B cell (primary cell): ENCODE data around the gene INSC. TPM values are rescaled to one million over a fixed set of nuclear protein-coding genes. Genes with fewer than 3 reads are reported as not detected.

ENCODE experiments used
- ATAC-seq: fragments of 200-7000 bp; cut with Tn5 transposase; one replicate; pipeline ENCODE4 v1.10.0; 2021; ENCODE audit warnings: low read depth, mild to moderate bottlenecking, moderate number of reproducible peaks, moderate library complexity
- CTCF ChIA-PET: fragments of 350-600 bp; sonication (Branson Sonifier 250); formaldehyde crosslinking; loops from one replicate; lab custom pipeline; 2021; ENCODE audit warnings: antibody characterized with exemption, inconsistent platforms; lab: Charles Lee
- POLR2A ChIA-PET: fragments of 350-600 bp; sonication (Branson Sonifier 250); formaldehyde crosslinking; loops from one replicate; lab custom pipeline; 2021; ENCODE audit warnings: antibody characterized with exemption; lab: Charles Lee
- DNase-seq: peaks from one replicate; pipeline ENCODE4 v3.0.0; 2013
- H2AFZ ChIP-seq: 2 replicates; pipeline ENCODE4 v1.6.1; 2012; ENCODE audit warnings: mild to moderate bottlenecking, low read depth, low read length; ENCODE audit not compliant: insufficient read depth, poor library complexity, severe bottlenecking
- H3K27ac ChIP-seq, 2 donors: 1 replicate in 1 of 2; 2 replicates in 1 of 2; pipeline ENCODE4 v1.5.1; 2012 to 2013; ENCODE audit warnings: low read length in 2 of 2, mild to moderate bottlenecking in 2 of 2, moderate library complexity in 1 of 2
- H3K27me3 ChIP-seq, 4 experiments: fragments of 200-600 bp in 1 of 4; sonication (generic) in 1 of 4; replicated peaks in 1 of 4; 1 replicate in 2 of 4; 2 replicates in 2 of 4; pipeline versions ENCODE4 v1.6.1 to v1.7.0; 2013 to 2016; ENCODE audit warnings: low read length in 3 of 4, mild to moderate bottlenecking in 2 of 4, mixed read lengths in 1 of 4, moderate library complexity in 1 of 4; ENCODE audit not compliant: insufficient read depth in 4 of 4, control insufficient read depth in 3 of 4; ENCODE audit errors: control extremely low read depth in 1 of 4
- H3K36me3 ChIP-seq, 2 experiments: replicated peaks in 1 of 2; 1 replicate in 1 of 2; 2 replicates in 1 of 2; pipeline versions ENCODE4 v1.6.1 to v1.7.1; 2013; ENCODE audit warnings: low read length in 1 of 2; ENCODE audit not compliant: insufficient read depth in 2 of 2, control insufficient read depth in 1 of 2; ENCODE audit errors: control extremely low read depth in 1 of 2, extremely low read depth in 1 of 2
- H3K4me1 ChIP-seq, 2 donors: fragments of 200-600 bp in 1 of 2; sonication (generic) in 1 of 2; 1 replicate in 1 of 2; 2 replicates in 1 of 2; pipeline versions ENCODE4 v1.5.1 to v1.6.1; 2013 to 2017; ENCODE audit warnings: low read length in 2 of 2; ENCODE audit not compliant: control insufficient read depth in 2 of 2, insufficient read depth in 2 of 2
- H3K4me2 ChIP-seq: replicated peaks from 2 replicates; pipeline ENCODE3; 2012; ENCODE audit warnings: mild to moderate bottlenecking, low read depth, low read length; ENCODE audit not compliant: poor library complexity, severe bottlenecking
- H3K4me3 ChIP-seq, 5 experiments: fragments of 200-600 bp in 1 of 5; sonication (generic) in 1 of 5; 1 replicate in 3 of 5; 2 replicates in 2 of 5; pipeline versions ENCODE4 v1.5.1 to v1.7.0; 2011 to 2016; ENCODE audit warnings: low read length in 4 of 5, mild to moderate bottlenecking in 4 of 5, low read depth in 2 of 5, control low read depth in 1 of 5, moderate library complexity in 1 of 5; ENCODE audit not compliant: insufficient read depth in 1 of 5; ENCODE audit errors: control extremely low read depth in 1 of 5, extremely low read depth in 1 of 5
- H3K79me2 ChIP-seq: fragments of 200-600 bp; sonication (generic); one replicate; pipeline ENCODE4 v1.6.0; 2016; ENCODE audit warnings: low read length; ENCODE audit not compliant: control insufficient read depth, insufficient read depth
- H3K9ac ChIP-seq: fragments of 200-600 bp; sonication (generic); 2 replicates; pipeline ENCODE4 v1.6.1; 2017; ENCODE audit warnings: mild to moderate bottlenecking, low read length, moderate library complexity
- H3K9me3 ChIP-seq, 3 donors: one replicate each; pipeline versions ENCODE4 v1.6.1 to v1.7.1; 2013; ENCODE audit warnings: low read length in 2 of 3; ENCODE audit not compliant: control insufficient read depth in 2 of 3, insufficient read depth in 1 of 3; ENCODE audit errors: control extremely low read depth in 1 of 3
- H4K20me1 ChIP-seq: 2 replicates; pipeline ENCODE4 v1.6.0; 2012; ENCODE audit warnings: mild to moderate bottlenecking, low read length; ENCODE audit not compliant: insufficient read depth, control insufficient read depth, poor library complexity, severe bottlenecking
- H3K27ac Mint-ChIP-seq: one replicate; pipeline ENCODE4 v1.8.0; 2021; ENCODE audit warnings: mixed read lengths
- H3K27me3 Mint-ChIP-seq: one replicate; pipeline ENCODE4 v1.8.0; 2021; ENCODE audit warnings: mixed read lengths
- H3K4me1 Mint-ChIP-seq: one replicate; pipeline ENCODE4 v1.8.0; 2021; ENCODE audit warnings: mixed read lengths
- H3K4me3 Mint-ChIP-seq: one replicate; pipeline ENCODE4 v1.8.0; 2021; ENCODE audit warnings: mixed read lengths
- H3K9me3 Mint-ChIP-seq: one replicate; pipeline ENCODE4 v1.8.0; 2022; ENCODE audit warnings: mixed read lengths; ENCODE audit not compliant: insufficient read depth
- CTCF ChIP-seq: fragments of 200-600 bp; IDR thresholded peaks from one replicate; pipeline ENCODE4 v1.8.0; 2022; ENCODE audit warnings: antibody characterized with exemption, mild to moderate bottlenecking
- EZH2 ChIP-seq: IDR thresholded peaks from 2 replicates; pipeline ENCODE4 v1.6.1; 2012; ENCODE audit warnings: borderline replicate concordance, low read depth, mild to moderate bottlenecking, moderate library complexity, low read length; ENCODE audit not compliant: insufficient read depth, poor library complexity, severe bottlenecking
- WGBS: methylation state at CpG from one replicate; pipeline ENCODE4 v1.1.5; 2013; ENCODE audit warnings: missing lambda C conversion rate; ENCODE audit not compliant: insufficient coverage; 5-methylcytosine and 5-hydroxymethylcytosine counted together
- intact Hi-C: fragments of 100-400 bp; cut with micrococcal nuclease; formaldehyde crosslinking; loops from one replicate; pipeline ENCODE4 v1.10.0; 2022
- polyA plus RNA-seq: library from polyadenylated mRNA; depleted of rRNA; stranded (reverse); fragments of >200 nt; gene quantifications from 2 replicates; pipeline ENCODE4 v1.2.3, GENCODE V29; 2012
- total RNA-seq, 2 donors: library from RNA; stranded (reverse); fragments of 120-200 nt in 1 of 2; gene quantifications; 1 replicate in 1 of 2; 2 replicates in 1 of 2; pipeline versions ENCODE4 v1.2.3 to v1.2.4, GENCODE V29; 2013 to 2022

The INSC gene
- total and polyA plus RNA-seq, 2 donors (not counting 1 experiment from before 2014, with no cell fraction given) = 0.10 TPM; not detected in 1

- no peaks in the 10 kb centered on the region for H3K9me3 Mint-ChIP-seq
- no peak for TF ChIP-seq CTCF
- no peak for TF ChIP-seq EZH2
- CTCF ChIA-PET = interaction anchor here (1.4 kb wide), 1 partner anchor 19 kb away, joined by 3 read pairs; no protein-coding TSS in a partner anchor
- H3K79me2 ChIP-seq = no peaks in the 10 kb centered on the region
- H3K4me3 ChIP-seq = no peak overlapping the region
- DNase-seq = no peak
- no peaks in the 10 kb centered on the region for H3K4me1 ChIP-seq
- H3K27me3 Mint-ChIP-seq = peaks cover 14% of the 10 kb centered on the region
- H3K4me1 Mint-ChIP-seq = no peaks in the 10 kb centered on the region
- no peak overlapping the region for H3K4me3 Mint-ChIP-seq
- H2AFZ ChIP-seq = no peak overlapping the region
- POLR2A ChIA-PET = no interaction called here
- intact Hi-C loops = no loop called here
- ATAC-seq = no peak
- H3K27ac Mint-ChIP-seq = no peak overlapping the region
- H3K27me3 ChIP-seq = peaks cover 0 to 3% (median 2%) of the 10 kb centered on the region in 4 experiments
- H3K9me3 ChIP-seq = no peaks in the 10 kb centered on the region
- H3K27ac ChIP-seq = no peak overlapping the region
- H4K20me1 ChIP-seq = no peaks in the 10 kb centered on the region
- H3K36me3 ChIP-seq = no peaks in the 10 kb centered on the region
- no peak overlapping the region for H3K9ac ChIP-seq
- no CpG with 5 or more reads among the region's 1 CpG for WGBS
- H3K4me2 ChIP-seq = no peak overlapping the region
Observed at GRCh38 chr11:15227011-15227410, 112.3 kb downstream of the INSC start.

- no peak for TF ChIP-seq CTCF
- TF ChIP-seq EZH2 = no peak
- no peaks in the 10 kb centered on the region for H3K79me2 ChIP-seq
- H3K4me2 ChIP-seq = no peak overlapping the region
- no peaks in the 10 kb centered on the region for H3K9me3 ChIP-seq
- H3K9me3 Mint-ChIP-seq = no peaks in the 10 kb centered on the region
- no peak overlapping the region for H3K4me3 Mint-ChIP-seq
- no peak overlapping the region for H3K27ac ChIP-seq
- POLR2A ChIA-PET = no interaction called here
- intact Hi-C loops = no loop called here
- H3K27me3 Mint-ChIP-seq = peaks cover 17% of the 10 kb centered on the region
- ATAC-seq (no peak), DNase-seq (no peak)
- no peak overlapping the region for H3K9ac ChIP-seq
- H3K4me1 Mint-ChIP-seq = peaks cover 4% of the 10 kb centered on the region
- H3K27me3 ChIP-seq = peaks cover 0 to 3% (median 2%) of the 10 kb centered on the region in 4 experiments
- peaks cover under 1 to 3% of the 10 kb centered on the region in 2 donors for H3K4me1 ChIP-seq
- CTCF ChIA-PET = no interaction called here
- 81% methylated on average over 6 of the region's 8 CpGs for WGBS
- H3K27ac Mint-ChIP-seq = no peak overlapping the region
- no peak overlapping the region for H3K4me3 ChIP-seq
- H3K36me3 ChIP-seq = no peaks in the 10 kb centered on the region
- no peak overlapping the region for H2AFZ ChIP-seq
- H4K20me1 ChIP-seq = no peaks in the 10 kb centered on the region
Observed at GRCh38 chr11:15228331-15228849, 113.7 kb downstream of the INSC start.
